GM10266 (cell line): ENCODE results near the gene AFF3.

ENCODE experiments used
- DNase-seq: peaks from one replicate; pipeline ENCODE4 v3.0.0; 2012; ENCODE audit errors: extremely low spot score
- CTCF ChIP-seq: IDR thresholded peaks from 2 replicates; pipeline ENCODE4 v1.5.1; 2012; ENCODE audit warnings: mild to moderate bottlenecking, low read depth; ENCODE audit not compliant: control insufficient read depth, insufficient read depth; ENCODE audit errors: missing control alignments

Gene AFF3

GRCh38 chr2:99974275-99974674, 168.1 kb downstream of the AFF3 start:
- TF ChIP-seq CTCF = no peak
- no peak for DNase-seq

- no peak for DNase-seq
- no peak for TF ChIP-seq CTCF
Observed at GRCh38 chr2:99971326-99971900, 171.0 kb downstream of the AFF3 start.

GRCh38 chr2:99970292-99970868, 172.0 kb downstream of the AFF3 start:
- DNase-seq = no peak
- no peak for TF ChIP-seq CTCF

GRCh38 chr2:99961196-99961913, 181.0 kb downstream of the AFF3 start:
- DNase-seq = no peak
- no peak for TF ChIP-seq CTCF

GRCh38 chr2:99960790-99961189, 181.6 kb downstream of the AFF3 start:
- no peak for DNase-seq
- no peak for TF ChIP-seq CTCF

GRCh38 chr2:99960291-99960690, 182.1 kb downstream of the AFF3 start:
- no peak for DNase-seq
- TF ChIP-seq CTCF = no peak

GRCh38 chr2:99959261-99960014, 183.0 kb downstream of the AFF3 start:
- DNase-seq = no peak

More at GRCh38 chr2:99959261-99960014, 183.0 kb downstream of the AFF3 start:
- TF ChIP-seq CTCF = no peak
